ENCODE measurements around the gene GALNT7.

The GALNT7 gene

DNA sequence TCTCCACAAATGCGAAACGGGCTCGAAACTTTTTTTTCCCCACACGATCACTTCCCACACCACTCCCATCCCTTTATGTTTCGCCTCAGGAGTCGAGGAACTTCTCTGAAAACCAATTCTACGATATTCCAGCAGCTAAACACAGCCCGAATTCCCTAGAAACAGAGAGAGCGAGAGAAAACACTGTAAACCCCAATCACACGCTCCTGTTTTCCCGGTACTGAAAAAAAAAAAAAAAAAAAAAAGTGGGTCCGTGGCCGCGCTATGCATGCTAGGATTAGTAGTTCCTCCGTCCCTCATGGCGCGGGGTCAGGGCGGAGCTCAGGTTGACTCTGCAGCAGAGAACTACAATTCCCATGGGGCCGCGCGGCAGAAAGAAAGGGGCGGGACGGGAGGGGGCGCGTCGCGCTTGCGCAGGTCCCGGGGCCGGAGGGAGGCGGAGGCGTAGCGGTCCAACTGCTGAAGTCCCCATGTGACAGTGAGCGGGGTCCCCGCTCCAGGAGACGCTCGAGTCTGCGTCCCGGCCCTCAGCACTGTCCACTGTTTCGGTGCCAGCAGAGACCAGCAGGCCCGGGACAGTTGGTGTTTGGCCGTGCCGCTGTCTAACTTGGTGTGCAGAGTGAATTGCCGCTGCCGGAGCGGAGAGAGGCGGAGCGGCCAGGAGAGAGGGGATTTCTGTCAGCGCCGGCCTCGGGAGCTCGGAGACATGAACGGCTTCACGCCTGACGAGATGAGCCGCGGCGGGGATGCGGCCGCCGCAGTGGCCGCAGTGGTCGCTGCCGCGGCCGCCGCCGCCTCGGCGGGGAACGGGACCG lies 202.1 kb downstream of the GALNT7 start, which contains the start of gene SAP30:
SAP30 (plus strand) TSS at position 478 of the 815 bp plus-strand sequence; CDS start at position 707, 229 bp downstream.
- peaks cover 29 to 60% (median 52%) of the 10 kb centered on the region in 10 experiments for H3K4me1 ChIP-seq
- peaks cover 0 to 37% (median 13%) of the 10 kb centered on the region in 11 experiments; a peak in 15 of 22 replicates for H4K20me1 ChIP-seq
- peaks cover 1 to 24% (median 11%) of the 10 kb centered on the region in 11 experiments; a peak in 18 of 22 replicates for H3K36me3 ChIP-seq
- H3K9ac ChIP-seq, result peak within 1 kb of the TSS; percentile 86 to 96 (median 92)
- no peak for TF ChIP-seq Cebpa-rat (IDR thresholded peaks at IDR 0.05)
- H3K27ac ChIP-seq, result peak within 1 kb of the TSS; percentile 82 to 93 (median 89)
- peak within 1 kb of the TSS; percentile 81 to 91 (median 87) for H3K4me2 ChIP-seq
- peak within 1 kb of the TSS; percentile 79 to 99 (median 96) for H3K4me3 ChIP-seq
- no peaks in the 10 kb centered on the region for H3K27me3 ChIP-seq
- no peaks in the 10 kb centered on the region for H3K9me3 ChIP-seq (replicated peaks in 1 of 11)

GRCh38 chr4:173371292-173372192 lies 202.9 kb downstream of the GALNT7 start:
- Histone ChIP-seq H3K9ac (peak overlapping the region; percentile 81 to 96 (median 92)), H3K27me3 (no peaks in the 10 kb centered on the region), H3K4me1 (peaks cover 24 to 59% (median 48%) of the 10 kb centered on the region in 10 experiments), H3K27ac (peak overlapping the region; percentile 46 to 93 (median 89); a peak in 21 of 22 replicates), H3K9me3 (replicated peaks in 1 of 11) (no peaks in the 10 kb centered on the region), H4K20me1 (peaks cover 0 to 40% (median 13%) of the 10 kb centered on the region in 11 experiments; a peak in 15 of 22 replicates), H3K4me2 (peak overlapping the region; percentile 70 to 91 (median 85)), H3K36me3 (peaks cover 10 to 32% (median 19%) of the 10 kb centered on the region in 11 experiments; a peak in 18 of 22 replicates), H3K4me3 (peak overlapping the region; percentile 79 to 99 (median 96))
- TF ChIP-seq Cebpa-rat (IDR thresholded peaks at IDR 0.05), result no peak
